Fibroblast of skin of abdomen (primary cell): Measurements from ENCODE around the gene ATF7.

Experiments used
- DNase-seq: peaks from one replicate; pipeline ENCODE4 v3.0.0-alpha.2; 2013

The ATF7 gene

GRCh38 chr12:53518381-53518780, 107.8 kb downstream of the ATF7 start:
- peak; percentile 15 for DNase-seq

DNA sequence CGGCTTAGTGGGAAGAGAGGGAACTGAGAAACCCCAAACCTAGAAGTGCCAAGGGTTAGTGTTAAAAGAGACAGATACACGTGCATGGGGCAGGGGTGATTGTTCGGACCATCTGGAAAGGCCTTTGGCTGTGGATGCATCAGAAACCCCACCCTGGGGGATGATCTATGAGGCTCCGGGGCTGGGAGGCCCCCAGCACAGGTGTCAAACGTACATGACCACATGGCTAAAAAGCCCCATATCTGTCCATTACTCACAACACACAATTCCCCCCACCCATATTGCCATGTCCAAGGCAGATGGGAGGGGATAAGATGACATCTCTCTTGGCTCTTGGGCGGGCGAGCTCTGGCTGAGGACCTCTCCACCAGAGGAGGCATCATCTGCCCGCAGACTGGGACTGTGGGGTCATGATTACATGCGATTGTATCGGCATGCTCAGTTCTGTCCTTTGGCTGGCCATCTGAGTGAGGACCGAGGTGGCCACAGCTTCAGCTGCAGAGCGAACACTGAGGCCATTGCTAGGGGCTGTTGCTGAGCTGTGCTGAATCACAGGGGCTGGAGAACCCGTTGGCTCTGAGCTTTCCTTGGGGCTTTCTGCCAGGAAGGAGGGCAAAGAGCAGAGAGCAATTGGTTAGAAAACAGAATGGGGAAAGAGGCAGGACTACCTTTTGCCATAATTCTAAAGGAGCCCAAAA, 109.3 kb downstream of the ATF7 start:
- no peak for DNase-seq

DNA sequence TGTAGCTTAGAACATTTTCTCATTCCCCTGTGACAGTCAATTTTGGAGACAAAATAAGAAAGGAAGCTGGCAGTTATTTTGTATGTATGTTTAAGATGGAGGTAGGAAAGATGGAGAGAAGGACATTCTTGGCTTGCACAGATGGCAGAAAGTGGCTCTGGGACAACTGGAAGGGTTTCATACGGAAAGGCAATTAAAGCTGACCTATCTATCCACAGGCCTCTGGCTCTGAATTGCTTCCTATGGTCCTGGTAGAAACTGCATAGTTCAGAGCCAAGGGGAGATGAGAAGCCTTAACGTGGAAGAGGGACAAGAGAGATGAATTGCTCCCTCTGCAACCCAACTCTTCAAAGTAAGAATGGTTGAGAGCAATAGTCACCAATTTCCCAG, 110.9 kb downstream of the ATF7 start:
- no peak for DNase-seq

- DNase-seq: no peak
Measured at GRCh38 chr12:53514628-53515290, 111.4 kb downstream of the ATF7 start.

DNA sequence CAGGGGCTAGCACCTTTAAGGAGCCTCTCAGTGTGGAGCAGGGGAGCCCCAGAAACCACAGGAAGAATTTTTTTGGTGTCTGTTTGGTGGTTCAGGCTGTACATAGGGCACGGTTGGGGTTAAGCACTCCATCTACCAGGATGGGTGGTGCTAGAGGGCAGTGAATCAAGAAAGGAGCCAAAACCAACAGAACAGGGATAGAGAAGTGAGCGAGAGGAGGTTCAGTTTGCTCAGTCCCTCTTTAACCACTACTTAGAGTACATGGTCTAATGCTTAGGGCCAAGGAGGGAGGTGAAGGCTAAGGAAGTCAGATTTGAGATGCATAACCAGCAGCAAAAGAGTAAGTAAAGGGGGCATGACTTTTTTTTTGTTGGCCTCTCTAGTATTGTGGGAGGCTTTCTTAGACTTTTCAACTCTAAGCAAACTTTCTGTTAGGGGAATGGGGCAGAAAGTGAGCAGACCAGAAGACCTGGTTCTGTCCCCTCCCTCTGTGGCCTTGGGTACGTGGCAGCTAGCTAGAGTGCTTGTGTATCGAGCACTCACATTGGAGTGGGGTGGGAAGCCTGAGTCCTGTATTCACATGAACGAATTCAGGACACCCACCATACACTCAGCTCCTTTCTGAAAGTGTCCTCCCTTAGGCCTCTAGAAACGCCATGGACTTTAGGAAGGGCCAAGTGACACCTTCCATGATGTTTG, 112.3 kb downstream of the ATF7 start:
- no peak for DNase-seq

- no peak for DNase-seq
Measured at GRCh38 chr12:53510181-53510812, 115.9 kb downstream of the ATF7 start.

DNA sequence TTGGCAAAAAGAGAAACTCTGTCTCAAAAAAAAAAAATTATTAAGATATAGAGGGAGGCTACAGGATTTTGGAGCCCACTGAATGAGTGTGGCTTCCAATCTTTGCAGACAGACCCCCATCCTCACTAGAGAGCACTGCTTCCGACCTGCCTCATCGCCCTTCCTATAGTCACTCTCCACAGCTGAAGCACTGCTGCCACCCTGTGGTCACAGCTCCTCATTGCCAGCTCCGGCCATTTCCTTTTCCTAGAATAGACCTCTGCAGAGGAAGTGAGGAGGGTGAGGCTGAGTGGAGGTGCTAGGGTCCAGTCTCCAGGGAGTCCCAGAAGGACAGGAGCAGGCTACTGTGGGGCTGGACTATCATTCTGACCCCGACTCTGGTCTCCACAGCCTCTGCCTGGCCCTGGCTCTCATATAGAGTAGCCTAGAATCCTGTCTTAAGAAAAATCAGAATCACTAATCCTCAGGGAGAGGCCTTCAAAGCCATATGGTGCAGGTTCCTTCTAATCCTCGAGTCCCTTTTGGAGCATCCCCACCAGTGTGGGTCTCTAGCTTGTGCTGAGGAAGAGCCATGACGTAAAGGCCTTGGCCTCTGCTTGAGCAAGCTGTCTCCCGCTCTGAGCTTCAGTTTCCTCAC, 117.5 kb downstream of the ATF7 start:
- peak; percentile 69 for DNase-seq

DNA sequence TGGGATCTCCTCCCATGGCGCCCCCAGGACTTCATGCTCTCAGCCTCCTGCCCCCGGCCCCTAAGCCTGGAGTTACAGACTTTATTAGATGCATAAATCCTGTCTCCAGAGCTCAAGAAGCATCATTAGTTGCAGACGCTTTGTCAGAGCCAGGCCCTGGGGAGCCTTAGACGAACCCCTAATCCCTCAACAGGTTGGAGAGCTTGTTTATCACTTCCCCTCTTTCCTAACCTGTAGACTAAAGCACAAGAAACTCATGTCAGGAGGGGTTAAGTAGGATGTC, 118.6 kb downstream of the ATF7 start:
- DNase-seq: no peak

DNA sequence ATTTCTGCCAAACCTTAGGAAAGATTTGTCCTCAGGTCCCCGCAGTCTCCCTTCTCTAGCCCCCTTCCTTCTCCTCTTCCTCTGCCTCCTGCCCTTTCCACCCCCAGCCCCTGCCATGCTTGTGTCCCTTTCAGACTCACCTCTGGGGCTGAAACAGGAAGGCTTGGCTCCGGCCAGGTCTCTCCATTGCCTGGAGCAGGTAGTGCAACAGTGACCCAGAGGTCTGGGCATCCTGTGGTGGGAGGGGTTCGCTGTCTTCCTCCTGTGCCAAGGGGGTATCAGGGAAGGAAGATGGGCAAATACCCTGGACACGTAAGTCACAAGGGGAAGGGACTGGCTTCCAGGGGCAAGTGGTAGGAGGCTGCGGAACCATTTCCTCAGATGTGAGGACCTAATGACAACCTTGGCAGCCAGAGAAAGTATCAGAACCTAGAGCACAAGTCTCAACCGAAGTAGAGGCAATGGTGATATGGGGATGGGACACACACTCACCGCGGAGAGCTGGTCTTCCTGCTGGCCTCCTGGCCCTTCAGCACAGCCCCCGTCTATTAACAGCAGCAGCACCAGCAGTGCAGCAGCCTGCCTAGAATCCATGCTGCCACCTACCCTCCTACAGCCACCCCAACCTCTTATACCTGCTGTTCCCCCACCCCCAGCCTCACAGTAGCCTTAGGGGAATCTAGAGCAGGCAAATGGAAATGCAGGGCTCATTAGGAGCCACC, 119.1 kb downstream of the ATF7 start, which contains the start of gene NPFF:
NPFF (minus strand) TSS at position 604 of the 722 bp plus-strand sequence; CDS start at position 594, 10 bp downstream.
- no peak for DNase-seq

GRCh38 chr12:53506450-53506785, 119.8 kb downstream of the ATF7 start:
- no peak for DNase-seq

DNA sequence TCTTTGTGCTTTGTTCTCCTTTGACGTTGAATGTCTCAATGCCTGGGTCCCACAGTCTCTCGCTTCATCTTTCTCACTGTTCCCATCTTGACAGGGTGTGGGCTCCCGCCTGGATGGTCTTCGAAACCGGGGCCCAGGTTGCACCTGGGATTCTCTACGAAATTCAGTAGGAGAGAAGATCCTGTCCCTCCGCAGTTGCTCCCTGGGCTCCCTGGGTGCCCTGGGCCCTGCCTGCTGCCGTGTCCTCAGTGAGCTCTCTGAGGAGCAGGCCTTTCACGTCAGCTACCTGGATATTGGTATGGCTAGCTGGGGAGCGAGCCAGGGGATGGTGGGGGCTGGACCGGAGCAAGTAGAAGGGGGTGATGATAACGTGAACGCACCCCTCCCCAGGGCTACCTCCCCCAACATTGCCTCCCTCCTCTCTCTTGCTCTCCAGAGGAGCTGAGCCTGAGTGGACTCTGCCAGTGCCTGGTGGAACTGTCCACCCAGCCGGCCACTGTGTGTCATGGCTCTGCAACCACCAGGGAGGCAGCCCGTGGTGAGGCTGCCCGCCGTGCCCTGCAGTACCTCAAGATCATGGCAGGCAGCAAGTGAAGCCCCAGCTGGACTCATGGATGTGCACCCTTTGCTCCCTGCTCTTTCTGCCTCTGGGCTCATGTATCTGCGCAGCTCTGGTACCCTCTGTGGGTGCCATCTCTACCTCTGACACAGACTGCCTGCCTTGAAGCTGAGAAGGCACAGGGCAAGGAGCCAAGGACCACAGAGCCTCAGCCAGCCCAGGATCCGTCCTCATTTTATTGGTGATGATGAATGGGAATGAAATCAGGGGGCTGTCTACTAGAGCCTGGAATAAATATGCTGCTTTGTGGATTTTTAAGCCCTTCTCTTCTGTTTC, 120.4 kb downstream of the ATF7 start:
- no peak for DNase-seq

DNA sequence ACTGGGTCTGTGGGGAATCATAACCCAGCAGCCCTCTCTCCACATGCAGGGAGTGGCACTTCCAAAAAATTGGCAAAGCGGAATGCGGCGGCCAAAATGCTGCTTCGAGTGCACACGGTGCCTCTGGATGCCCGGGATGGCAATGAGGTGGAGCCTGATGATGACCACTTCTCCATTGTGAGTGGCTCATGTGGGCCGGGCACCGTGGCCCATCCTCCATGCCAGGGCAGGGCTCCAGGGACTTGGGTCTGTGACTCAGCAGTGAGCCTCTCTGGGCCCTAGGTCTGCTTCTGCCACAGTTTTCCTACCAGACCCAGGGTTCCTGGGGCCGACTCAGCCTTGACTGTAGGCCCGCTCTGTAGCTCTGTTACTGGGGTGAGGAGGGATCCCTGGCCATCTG, 121.1 kb downstream of the ATF7 start:
- DNase-seq: peak; percentile 24

GRCh38 chr12:53504004-53504920, 121.9 kb downstream of the ATF7 start:
- no peak for DNase-seq

GRCh38 chr12:53502983-53503728, 123.0 kb downstream of the ATF7 start:
- DNase-seq: no peak

GRCh38 chr12:53502331-53502730, 123.9 kb downstream of the ATF7 start:
- DNase-seq: no peak

- no peak for DNase-seq
Measured at GRCh38 chr12:53501615-53502181, 124.5 kb downstream of the ATF7 start.

DNA sequence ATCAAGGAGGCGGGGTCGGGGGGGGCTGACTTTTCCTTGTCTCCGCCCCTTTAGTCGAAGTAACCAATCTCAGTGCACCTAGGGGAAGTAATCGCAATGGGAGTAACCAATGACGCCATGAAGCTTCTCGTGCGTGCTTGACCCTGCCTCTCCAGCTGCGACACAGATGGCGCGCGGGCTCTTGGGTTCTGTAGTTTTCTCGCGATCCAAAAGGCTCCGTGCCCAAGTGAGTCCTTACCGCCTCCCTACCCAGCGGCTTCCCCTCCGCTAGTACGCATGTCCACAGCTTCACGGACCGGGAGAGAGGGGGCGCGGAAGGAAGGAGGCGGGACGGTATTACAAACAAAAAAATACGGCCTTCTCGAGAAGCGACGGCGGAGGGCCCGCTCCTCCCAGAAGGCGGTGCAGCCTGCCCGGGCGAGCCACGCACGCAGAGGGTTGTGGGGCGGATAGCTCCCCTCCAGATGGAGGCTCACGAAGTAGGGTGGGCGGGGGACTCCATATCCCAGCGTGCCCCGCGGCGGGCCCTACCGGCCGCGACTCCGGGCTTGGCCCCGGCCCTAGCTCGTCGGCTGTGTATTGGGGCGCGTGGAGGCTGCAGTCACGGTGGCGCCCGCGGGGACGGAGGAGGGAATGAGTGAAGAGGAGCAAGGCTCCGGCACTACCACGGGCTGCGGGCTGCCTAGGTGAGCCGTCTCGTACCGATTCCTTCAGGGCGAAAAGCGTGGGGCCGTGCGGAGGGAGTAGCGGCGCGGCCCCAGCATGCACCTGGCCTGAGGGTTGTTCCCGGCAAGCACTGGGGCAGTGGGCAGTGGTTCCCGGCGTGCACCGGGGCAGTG, 125.2 kb downstream of the ATF7 start, which contains the start of gene TARBP2:
TARBP2 (plus strand) TSS at position 508 of the 839 bp plus-strand sequence; CDS start at position 634, 126 bp downstream.
- DNase-seq: peak; percentile 100
